Fibroblast of peridontal ligament (primary cell): ENCODE results near the gene ZNF429.
"Not testable (repeated sequence)": the region's sequence is repeated elsewhere in the genome, so short reads cannot be mapped to it uniquely, and the experiment has no call there.

Source experiments
- DNase-seq: peaks from one replicate; pipeline ENCODE4 v3.0.0-alpha.2; 2010; ENCODE audit errors: extremely low read depth

Gene ZNF429

DNA sequence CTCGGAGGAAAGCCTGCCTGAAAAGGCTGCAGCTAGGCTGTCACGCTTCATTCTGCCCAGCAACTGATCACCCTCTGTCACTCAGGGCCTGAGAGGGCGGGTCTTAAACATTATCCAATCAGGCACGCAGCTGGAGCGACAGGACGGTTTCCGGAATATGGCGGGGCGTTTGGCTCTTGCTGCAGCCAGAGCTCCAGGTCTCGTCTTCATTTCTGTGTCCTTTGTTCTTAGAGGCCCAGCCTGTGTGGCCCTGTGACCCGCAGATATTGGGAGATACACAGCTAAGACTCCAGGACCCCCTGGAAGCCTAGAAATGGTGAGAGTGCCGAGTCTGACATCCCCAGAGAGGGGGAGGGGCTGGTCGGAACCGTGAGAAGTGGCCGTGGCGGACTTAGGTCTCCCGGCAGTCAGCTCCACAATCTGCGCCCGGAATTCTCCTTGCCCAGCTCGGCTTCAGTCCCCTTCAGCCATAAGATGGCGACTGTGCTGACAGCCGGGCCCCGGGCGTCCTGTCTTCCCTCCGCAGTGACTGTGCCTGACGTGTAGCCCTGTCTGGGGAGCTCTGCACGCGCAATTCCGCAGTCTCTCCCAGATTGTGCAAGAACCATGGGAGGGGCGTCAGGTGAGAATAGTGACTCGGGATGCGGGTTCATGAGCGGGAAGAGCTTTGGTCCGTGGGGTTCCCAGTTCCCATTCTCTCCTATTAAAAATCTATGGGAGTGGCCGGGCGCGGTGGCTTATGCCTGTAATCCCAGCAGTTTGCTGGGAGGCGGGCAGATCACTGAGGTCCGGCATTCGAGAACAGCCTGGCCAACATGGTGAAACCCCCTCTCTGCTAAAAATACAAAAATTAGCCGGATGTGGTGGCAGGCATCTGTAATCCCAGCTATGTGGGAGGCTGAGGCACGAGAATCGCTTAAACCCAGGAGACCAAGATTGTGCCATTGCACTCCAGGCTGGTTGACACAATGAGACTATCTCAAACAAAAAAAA lies at the start of gene ZNF429:
Gene ZNF429, plus strand, starts transcription at position 144 of the 993 bp plus-strand sequence. Its CDS starts 170 bp downstream, at position 314.
- peak; percentile 92 for DNase-seq

DNA sequence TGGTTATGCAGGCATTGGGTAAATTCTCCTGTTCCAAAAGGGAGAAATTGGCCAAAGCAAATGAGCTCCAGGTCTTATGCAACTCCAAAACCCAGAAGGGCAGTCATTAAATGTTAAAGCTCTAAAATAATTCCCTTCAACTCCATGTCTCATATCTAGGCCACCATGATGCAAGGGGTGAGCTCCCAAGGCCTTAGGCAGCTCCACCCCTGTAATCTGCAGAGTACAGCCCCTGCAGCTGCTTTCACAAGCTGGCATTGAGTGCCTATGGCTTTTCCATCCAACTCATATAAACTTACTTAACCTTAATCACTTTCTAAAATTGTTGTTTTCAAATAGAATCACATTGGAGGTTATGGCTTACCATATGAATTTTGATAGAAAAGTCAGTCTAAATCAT lies 44.7 kb upstream of the ZNF429 start:
- no peak for DNase-seq

DNA sequence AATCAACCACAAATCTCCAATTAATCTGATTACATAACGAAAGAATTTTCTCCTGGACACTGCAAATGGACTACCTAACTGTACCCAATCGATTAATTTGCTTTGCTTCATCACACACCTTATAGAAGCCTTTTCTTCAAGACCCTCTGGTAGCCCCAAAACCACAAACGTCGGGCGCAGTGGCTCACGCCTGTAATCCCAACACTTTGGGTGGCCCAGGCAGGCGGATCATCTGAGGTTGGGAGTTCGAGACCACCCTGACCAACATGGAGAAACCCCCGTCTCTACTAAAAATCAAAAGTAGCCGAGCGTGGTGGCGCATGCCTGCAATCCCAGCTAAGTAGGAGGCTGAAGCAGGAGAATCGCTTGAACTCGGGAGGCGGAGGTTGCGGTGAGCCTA lies 42.9 kb upstream of the ZNF429 start:
- no peak for DNase-seq

DNA sequence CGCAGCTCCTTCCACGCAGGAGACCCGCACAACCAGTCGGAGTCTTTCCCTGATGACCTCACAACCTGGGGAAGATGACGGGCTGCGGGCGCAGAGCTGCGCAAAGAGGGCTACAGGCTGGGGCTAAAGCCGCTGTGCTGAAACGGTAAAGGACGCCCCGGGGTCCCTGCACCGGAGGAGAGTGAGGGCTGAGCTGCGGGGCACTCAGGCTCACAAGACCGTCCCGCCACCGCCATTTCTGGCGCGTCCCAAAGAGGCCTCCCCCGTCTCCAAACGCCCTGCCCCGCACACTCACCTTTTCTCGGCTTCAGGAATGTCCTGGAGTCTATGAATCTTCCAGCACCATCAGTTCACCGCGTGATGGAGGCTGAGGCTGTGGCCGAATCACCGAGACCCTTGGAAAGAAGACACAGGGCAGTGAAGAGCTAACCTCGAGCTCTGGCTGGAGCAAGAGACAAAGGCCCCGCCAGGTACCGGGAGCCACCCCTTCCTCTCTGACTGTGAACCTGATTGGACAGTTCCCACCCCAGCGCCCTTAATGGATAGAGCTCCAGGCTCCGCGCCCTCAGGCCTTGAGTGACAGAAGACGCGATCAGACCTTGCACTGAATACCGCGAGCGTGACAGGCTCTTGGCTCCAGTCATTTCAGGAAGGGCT lies 41.8 kb upstream of the ZNF429 start:
- no peak for DNase-seq

DNA sequence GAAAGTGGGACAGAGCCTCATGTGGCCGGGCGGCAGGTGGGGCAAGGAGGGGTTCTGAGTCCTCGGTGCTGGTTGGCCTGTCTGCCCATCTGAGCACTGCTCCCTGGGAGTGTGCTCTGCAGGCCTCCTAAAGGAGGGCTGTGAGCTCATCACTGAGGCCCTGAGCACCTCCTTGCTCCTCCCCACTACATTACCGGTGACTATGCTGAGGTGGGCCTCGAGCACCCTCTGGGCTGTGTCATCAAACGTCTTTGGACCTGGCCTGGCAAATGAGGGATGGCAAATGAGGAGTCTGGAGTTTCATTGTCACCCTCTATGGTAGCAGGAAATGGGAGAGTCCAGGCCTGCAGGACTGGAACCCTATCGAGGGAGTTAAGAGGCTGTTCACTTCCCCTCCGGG lies 38.8 kb upstream of the ZNF429 start:
- DNase-seq: no peak

DNA sequence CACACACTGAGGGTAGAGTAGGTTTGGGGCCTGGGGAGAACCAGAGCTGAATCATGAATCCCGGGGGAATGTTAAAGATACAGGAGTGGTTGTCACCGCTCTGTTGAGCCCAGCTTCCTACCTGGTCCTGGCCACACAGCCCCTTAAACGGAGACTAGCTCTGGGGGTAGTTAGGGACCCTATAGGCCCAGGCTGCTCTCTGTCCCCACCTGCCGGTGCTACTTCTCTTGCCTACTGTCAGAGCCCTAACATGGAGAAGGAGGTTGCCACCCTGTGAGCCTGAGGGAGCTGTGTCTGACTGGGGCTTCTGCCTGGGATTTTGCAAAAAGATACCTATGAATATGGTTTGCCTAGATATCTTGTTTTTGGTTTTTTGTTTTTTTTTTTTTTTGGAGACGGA lies 36.6 kb upstream of the ZNF429 start:
- DNase-seq: no peak

DNA sequence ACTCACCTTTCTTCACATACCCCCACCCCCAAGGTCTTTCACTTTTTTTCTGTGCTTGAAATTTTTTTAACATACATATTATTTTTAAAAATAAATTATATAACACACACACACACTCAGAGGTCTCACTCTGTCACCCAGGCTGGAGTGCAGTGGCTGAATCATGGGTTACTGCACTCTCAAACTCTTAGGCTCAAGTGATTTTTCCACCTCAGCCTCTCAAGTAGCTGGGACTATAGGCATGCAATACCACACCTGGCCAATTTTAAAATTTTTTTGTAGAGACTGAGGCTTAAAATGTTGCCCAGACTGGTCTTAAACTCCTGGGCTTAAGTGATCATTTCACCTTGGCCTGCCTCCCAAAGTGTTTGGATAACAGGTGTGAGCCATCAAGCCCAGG lies 32.9 kb upstream of the ZNF429 start:
- DNase-seq: no peak

DNA sequence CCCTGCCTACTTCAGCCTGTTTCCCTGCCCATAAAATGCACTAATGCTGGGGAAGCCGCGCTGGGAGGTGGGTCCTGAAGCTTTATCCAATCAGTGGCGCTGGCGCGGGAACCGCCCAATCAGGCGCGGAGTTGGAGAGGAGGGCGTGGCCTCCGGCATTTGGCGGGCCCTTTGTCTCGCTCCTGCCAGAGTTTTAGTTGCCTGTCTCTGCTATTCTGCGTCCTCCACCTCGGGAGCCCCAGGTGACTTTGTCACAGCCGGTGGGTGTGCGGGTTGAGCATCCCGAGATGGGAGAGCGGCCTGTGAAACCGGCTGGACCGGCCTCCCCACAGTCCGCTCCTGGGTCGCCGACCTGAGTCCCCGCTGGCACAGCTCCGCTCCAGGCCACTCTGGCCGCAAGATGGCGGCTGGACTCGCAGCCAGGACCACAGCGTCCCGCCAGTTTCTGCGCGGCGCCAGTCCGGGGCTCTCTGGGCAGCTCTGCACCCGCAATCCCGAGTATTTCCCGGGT lies 30.7 kb upstream of the ZNF429 start:
- peak; percentile 24 for DNase-seq

DNA sequence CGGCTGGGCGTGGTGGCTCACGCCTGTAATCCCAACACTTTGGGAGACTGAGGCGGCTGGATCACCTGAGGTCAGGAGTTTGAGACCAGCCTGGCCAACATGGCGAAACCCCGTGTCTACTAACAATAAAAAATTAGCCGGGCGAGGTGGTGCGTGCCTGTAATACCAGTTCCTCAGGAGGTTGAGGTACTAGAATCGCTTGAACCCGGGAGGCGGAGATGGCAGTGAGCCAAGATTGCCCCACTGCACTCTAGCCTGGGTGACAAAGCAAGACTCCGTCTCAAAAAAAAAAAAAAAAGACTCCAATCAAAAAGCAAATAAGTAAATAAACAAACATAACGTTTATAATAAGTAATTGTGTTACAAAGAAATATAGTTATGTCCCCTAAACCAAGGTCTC lies 23.0 kb upstream of the ZNF429 start:
- DNase-seq: not testable (repeated sequence)

DNA sequence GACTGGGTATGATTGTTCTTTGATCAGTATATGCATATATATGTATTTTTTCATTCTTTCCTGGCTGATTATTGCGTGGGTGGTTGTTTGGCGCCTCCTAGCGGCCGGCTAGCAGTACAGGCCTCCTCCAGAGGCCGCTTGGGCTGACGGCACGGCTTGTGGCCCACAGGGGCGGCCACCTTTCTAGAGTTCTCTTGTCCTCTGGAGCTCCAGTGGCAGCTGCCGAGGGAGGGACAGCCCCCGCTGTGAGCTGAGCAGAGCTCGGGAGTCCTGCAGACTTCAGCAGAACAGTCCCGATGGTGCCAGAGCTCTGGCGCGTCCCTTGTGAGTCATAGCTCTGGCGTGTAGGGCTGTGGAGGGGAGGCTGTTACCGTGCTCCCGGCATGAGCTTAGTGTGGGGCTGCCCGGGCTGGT lies 22.5 kb upstream of the ZNF429 start:
- DNase-seq: peak; percentile 37

DNA sequence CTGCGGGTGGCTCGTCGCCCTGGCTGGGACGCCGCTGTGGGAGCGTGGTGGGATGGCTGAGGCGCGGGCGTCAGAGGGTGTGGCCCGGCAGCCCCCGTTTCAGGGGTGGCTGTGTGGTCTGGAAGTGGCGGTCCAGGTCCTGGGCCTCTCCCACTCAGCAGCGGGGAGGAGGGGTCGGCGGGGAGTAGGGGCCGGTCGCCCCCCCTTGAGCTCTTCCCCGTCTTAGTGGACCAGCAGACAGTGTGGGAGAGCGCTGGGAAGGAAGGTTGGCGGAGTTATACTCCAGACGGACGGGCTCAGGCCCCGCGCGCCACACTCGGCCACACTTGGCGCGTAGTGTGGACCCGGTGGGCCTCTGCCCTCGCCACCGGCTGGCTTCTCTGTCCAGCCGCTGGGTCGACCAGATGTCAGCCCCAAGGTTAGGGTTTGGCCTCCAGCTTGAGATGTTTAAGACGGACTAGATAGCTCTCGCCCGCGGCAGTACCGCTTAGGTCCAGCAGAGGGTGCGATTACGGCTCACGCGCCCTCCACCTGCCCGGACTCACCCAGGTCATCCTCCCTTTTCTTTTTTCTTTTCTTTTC lies 21.7 kb upstream of the ZNF429 start:
- no peak for DNase-seq

DNA sequence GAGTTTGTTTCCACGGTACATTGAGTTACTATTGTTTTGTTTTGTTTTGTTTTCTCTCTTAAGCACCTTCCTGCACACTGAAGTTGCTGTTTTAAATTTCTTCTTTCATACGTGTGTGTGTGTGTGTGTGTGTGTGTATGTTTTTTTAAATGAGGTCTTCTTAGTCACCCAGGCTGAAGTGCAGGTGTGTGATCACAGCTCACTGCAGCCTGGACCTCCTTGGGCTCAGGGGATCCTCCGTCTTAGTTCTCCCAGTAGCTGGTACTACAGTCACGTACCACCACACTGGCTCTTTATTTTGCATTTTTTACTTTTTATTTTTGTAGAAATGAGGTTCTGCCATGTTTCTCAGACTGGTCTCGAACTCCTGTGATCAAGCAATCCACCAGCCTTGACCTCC lies 20.8 kb upstream of the ZNF429 start:
- DNase-seq: no peak

DNA sequence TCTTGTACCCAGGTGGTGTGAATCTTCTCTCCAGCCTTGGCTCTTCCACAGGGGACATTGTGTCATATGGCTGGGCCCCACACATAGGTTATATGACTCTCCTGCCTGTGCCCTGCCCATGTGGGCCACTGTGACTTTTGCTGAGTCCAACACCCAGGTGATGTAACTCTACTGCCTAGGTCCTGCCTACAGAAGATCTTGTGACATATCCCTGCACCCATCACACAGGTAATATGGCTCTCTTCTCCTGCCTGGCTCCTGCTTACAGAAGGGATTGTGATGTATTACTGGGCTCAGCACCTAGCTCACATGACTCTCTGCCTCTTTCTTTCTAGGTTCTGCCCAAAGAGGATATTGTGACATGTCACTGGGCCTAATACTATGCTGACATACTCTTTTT lies 19.5 kb upstream of the ZNF429 start:
- no peak for DNase-seq

DNA sequence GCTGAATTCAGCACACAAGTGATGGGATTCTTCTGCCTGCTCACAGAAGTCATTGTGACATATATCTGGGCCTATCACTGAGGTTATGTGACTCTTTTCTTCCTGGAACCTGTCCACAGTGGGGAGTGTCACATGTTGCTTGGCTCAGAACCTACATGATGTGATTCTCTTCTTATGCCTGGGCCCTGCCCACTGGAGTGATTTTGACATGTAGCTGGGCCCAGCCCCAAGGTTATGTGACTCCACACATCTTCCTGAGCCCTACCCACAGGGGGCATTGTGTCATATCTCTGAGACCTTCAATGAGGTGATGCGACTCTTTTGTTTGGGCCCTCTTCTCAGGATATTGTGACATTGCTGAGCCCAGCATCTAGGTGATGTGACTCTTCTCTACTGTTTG lies 17.4 kb upstream of the ZNF429 start:
- DNase-seq: no peak

DNA sequence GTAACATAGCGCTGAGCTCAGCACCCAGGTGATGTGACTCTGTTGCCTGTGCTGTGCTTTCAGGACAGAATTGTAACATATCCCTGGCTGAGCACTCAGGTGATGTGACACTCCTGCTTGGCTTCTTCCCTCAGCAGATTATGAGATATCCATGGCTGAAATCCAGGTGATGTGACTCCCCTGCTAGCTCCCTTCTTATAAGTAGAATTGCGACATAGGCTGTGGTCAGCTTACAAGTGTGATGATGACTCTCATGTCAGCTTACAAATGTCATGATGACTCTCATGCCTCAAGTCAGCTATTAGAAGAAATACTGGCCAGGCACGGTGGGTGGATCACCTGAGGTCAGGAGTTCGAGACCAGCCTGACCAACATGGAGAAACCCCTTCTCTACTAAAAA lies 14.3 kb upstream of the ZNF429 start:
- no peak for DNase-seq

DNA sequence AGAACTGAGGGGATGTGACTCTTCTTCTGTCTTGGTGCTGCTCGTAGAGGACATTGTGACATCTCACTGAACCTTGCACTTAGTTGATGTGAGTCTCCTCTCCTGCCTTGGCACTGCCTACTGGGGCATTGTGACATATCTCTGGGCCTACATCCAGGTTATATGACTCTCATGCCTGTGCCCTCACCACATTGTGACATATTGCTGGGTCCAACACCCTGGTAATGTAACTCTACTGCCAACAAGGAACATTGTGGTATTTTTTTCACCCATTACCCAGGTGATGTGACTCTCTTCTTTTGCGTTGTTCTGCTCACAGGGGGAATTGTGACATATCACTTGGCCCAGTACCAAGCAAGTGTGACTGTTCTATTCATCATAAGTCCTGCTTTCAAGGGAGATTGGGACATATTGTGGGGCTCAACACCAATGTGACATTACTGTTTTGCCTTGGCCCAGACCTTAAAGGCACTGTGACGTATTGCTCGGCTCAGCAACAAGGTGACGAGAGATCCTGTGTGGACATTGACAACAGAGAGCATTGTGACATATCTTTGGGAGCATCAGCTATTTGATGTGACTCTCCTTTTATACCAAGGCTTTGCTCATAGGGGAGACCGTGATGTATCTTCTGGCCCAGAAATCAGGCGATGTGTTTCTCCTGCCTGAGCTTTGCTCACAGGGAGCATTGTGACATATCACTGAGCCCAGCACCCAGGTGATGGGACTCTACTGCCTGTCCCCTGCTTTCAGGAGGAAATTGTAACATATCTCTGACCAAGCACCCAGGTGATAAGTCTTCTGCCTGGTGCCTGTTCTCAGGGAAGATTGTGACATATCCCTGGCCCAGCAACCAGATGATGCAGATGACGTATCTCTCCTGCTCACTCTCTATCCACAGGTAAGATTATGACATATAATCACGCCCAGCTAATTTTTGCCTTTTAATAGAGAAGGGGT lies 12.2 kb upstream of the ZNF429 start:
- DNase-seq: no peak

DNA sequence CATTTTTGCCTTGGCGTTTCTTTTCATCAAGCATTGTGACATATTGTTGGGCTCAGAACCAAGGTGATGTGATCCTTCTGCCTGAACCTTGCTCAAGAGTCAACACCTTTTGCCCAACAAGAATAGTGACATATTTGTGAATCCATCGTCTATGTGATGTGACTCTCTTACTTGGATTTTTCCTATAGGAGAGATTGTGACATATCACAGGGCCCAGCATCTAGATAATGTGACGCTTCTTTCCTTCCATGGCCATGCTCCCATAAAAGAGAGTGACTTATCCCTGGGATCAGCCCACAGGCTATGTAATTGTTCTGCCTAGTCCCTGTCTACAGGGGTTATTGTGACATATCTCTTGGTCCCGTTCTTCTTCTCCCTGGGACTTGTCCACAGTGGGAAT lies 8.5 kb upstream of the ZNF429 start:
- no peak for DNase-seq

DNA sequence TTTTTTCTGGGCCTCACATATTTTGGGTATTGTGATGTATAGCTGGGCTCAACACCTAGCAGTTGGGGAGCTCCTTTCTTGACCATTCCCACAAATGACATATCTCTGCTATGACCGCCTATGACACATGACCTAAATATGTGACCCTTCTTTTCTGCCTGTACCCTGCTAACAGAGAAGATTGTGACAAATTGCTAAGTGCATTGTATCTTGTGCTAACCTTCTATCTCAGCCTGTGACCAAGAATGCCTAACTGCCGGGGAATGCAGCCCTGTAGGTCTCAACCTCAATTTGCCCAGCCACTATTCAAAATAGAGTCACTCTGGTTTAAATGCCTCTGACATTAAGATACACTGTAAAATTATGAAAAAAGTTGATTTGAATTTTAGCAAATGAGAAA lies 6.8 kb upstream of the ZNF429 start:
- no peak for DNase-seq

DNA sequence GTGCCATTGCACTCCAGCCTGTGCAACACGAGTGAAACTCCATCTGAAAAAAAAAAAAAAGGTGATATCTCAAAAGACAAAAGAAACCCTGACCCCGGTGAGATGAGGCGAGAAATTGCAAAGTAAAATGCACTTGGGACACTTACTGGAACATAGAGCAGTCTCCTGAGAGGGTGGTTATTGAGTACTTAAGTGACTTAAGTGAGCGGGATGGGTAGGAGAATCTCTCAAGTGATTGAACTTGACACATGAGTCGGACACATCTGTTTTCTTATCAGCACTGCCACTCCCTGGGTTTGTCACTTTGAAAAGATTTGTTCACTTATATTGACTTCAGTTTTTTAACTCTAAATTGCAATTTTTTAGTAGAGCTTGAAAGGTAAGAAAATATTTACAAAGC lies 2.8 kb downstream of the ZNF429 start:
- DNase-seq: no peak

DNA sequence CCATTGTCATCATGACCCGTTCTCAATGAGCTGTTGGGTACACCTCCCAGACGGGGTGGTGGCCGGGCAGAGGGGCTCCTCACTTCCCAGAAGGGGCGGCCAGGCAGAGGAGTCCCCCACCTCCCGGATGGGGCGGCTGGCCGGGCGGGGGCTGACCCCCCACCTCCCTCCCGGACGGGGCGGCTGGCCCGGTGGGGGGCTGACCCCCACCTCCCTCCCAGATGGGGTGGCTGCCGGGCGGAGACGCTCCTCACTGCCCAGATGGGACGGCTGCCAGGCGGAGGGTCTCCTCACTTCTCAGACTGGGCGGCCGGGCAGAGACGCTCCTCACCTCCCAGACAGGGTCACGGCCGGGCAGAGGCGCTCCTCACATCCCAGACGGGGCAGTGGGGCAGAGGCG lies 5.7 kb downstream of the ZNF429 start:
- DNase-seq: not testable (repeated sequence)

DNA sequence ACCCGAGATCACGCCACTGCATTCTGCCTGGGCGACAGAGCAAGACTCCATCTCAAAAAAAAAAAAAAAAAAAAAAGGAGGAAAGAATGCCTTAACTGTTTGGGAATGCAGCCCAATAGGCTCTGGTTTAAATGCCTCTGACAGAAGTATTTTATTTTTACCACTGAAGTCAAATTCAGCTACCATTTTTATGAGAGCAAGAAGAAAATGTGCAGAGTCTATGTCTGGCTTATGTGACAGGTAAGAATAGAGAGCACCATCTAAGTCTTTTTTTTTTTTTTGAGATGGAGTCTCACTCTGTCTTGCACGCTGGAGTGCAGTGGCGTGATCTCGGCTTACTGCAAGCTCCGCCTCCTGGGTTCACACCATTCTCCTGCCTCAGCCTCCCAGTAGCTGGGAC lies 7.2 kb downstream of the ZNF429 start:
- not testable (repeated sequence) for DNase-seq
